H1 (cell line): Measurements from ENCODE around the gene LRP8. TPM values are rescaled to one million over a fixed set of nuclear protein-coding genes. Genes with fewer than 3 reads are reported as not detected.

Experiments
- CTCF ChIA-PET: fragments of 300-600 bp; sonication (Branson Sonifier 250); formaldehyde crosslinking; loops from one replicate; lab custom pipeline; 2021; ENCODE audit not compliant: partially characterized antibody; lab: Charles Lee
- POLR2A ChIA-PET: fragments of 300-600 bp; sonication (Branson Sonifier 250); formaldehyde crosslinking; loops from one replicate; lab custom pipeline; 2021; ENCODE audit warnings: inconsistent platforms; ENCODE audit not compliant: partially characterized antibody; lab: Charles Lee
- DNase-seq, 2 experiments: peaks; one replicate each; pipeline versions ENCODE4 v3.0.0 to v3.0.0-alpha.2; 2010 to 2022; ENCODE audit warnings: low spot score in 2 of 2, low read depth in 1 of 2, mixed read lengths in 1 of 2
- FAIRE-seq: peaks from 2 replicates; lab custom pipeline; 2011; peaks lifted over from hg19 to GRCh38; lab: Jason Lieb, UNC
- H2AFZ ChIP-seq: 2 replicates; pipeline ENCODE4 v1.8.1; 2012; ENCODE audit warnings: low read length, inconsistent platforms
- H2AK5ac ChIP-seq: 2 replicates; pipeline ENCODE4 v1.6.1; 2013; ENCODE audit warnings: low read depth, low read length
- H2BK120ac ChIP-seq: replicated peaks from 2 replicates; pipeline ENCODE3; 2013; ENCODE audit warnings: low read depth, low read length, inconsistent platforms
- H2BK12ac ChIP-seq: 2 replicates; pipeline ENCODE4 v1.6.1; 2013; ENCODE audit warnings: low read depth, low read length
- H2BK15ac ChIP-seq: 2 replicates; pipeline ENCODE4 v1.6.1; 2013; ENCODE audit warnings: low read length
- H2BK20ac ChIP-seq: 2 replicates; pipeline ENCODE4 v1.6.1; 2013; ENCODE audit warnings: low read length
- H2BK5ac ChIP-seq: 2 replicates; pipeline ENCODE4 v1.6.1; 2013; ENCODE audit warnings: low read depth, low read length
- H3K14ac ChIP-seq: 2 replicates; pipeline ENCODE4 v1.6.1; 2013; ENCODE audit warnings: inconsistent platforms; ENCODE audit not compliant: insufficient read length
- H3K18ac ChIP-seq: 2 replicates; pipeline ENCODE4 v1.6.1; 2013; ENCODE audit warnings: low read length; ENCODE audit errors: extremely low read depth
- H3K23ac ChIP-seq: 2 replicates; pipeline ENCODE4 v1.6.1; 2013; ENCODE audit warnings: inconsistent platforms; ENCODE audit not compliant: insufficient read length
- H3K23me2 ChIP-seq: 2 replicates; pipeline ENCODE4 v1.6.1; 2013; ENCODE audit warnings: low read depth, low read length
- H3K27ac ChIP-seq: 2 replicates; pipeline ENCODE4 v1.6.1; 2011; ENCODE audit warnings: low read depth, low read length, inconsistent platforms
- H3K27me3 ChIP-seq, 4 experiments: replicated peaks in 1 of 4; 1 replicate in 1 of 4; 2 replicates in 3 of 4; pipeline versions ENCODE4 v1.6.1 to v1.8.1; 2011 to 2013; ENCODE audit warnings: low read length in 3 of 4, mild to moderate bottlenecking in 3 of 4, inconsistent platforms in 2 of 4, mixed read lengths in 2 of 4, moderate library complexity in 1 of 4; ENCODE audit not compliant: control insufficient read depth in 3 of 4, insufficient read depth in 3 of 4; ENCODE audit errors: extremely low read depth in 1 of 4
- H3K36me3 ChIP-seq, 4 experiments: 2 replicates each; pipeline versions ENCODE4 v1.6.1 to v1.8.1; 2011 to 2013; ENCODE audit warnings: mild to moderate bottlenecking in 4 of 4, low read length in 3 of 4, moderate library complexity in 2 of 4, control low read depth in 1 of 4, inconsistent platforms in 1 of 4; ENCODE audit not compliant: insufficient read depth in 4 of 4, control insufficient read depth in 2 of 4
- H3K4ac ChIP-seq: replicated peaks from 2 replicates; pipeline ENCODE3; 2013; ENCODE audit warnings: low read length, low read depth, mixed read lengths, inconsistent platforms; ENCODE audit not compliant: insufficient read length
- H3K4me1 ChIP-seq, 4 experiments: replicated peaks in 1 of 4; 1 replicate in 1 of 4; 2 replicates in 3 of 4; pipeline versions ENCODE4 v1.6.1 to v1.8.1; 2011 to 2013; ENCODE audit warnings: low read length in 3 of 4, inconsistent platforms in 2 of 4, mixed read lengths in 1 of 4; ENCODE audit not compliant: insufficient read depth in 4 of 4, control insufficient read depth in 3 of 4
- H3K4me2 ChIP-seq, 2 experiments: 2 replicates each; pipeline versions ENCODE4 v1.6.1 to v1.8.1; 2011 to 2013; ENCODE audit warnings: low read depth in 2 of 2, low read length in 2 of 2, control low read depth in 1 of 2, inconsistent platforms in 1 of 2, mild to moderate bottlenecking in 1 of 2; ENCODE audit not compliant: insufficient read depth in 1 of 2
- H3K4me3 ChIP-seq, 4 experiments: fragments of 200-600, 300-600 bp in 1 of 4; sonication (generic), shearing (Covaris generic), sonication (Bioruptor Twin) in 1 of 4; 2 replicates each; pipeline versions ENCODE4 v1.5.1 to v1.8.1; 2011 to 2016; ENCODE audit warnings: low read length in 4 of 4, low read depth in 3 of 4, control low read depth in 2 of 4, inconsistent platforms in 2 of 4, mild to moderate bottlenecking in 2 of 4, mixed read lengths in 1 of 4, moderate library complexity in 1 of 4; ENCODE audit not compliant: insufficient read depth in 2 of 4; ENCODE audit errors: extremely low read depth in 1 of 4
- H3K56ac ChIP-seq: replicated peaks from 2 replicates; pipeline ENCODE3; 2013; ENCODE audit warnings: low read depth, mild to moderate bottlenecking, mixed read lengths, low read length, inconsistent platforms; ENCODE audit not compliant: insufficient read length
- H3K79me1 ChIP-seq: 2 replicates; pipeline ENCODE4 v1.6.1; 2013; ENCODE audit warnings: low read depth, low read length, control low read depth
- H3K79me2 ChIP-seq, 2 experiments: 2 replicates each; pipeline versions ENCODE4 v1.6.1 to v1.8.1; 2012 to 2013; ENCODE audit warnings: low read length in 2 of 2, mild to moderate bottlenecking in 2 of 2, inconsistent platforms in 1 of 2; ENCODE audit not compliant: insufficient read depth in 2 of 2, control insufficient read depth in 1 of 2
- H3K9ac ChIP-seq, 4 experiments: replicated peaks in 1 of 4; 1 replicate in 1 of 4; 2 replicates in 3 of 4; pipeline versions ENCODE4 v1.6.1 to v1.8.1; 2011 to 2013; ENCODE audit warnings: low read depth in 3 of 4, low read length in 3 of 4, control low read depth in 2 of 4, mild to moderate bottlenecking in 2 of 4, moderate library complexity in 2 of 4, inconsistent platforms in 1 of 4; ENCODE audit errors: extremely low read depth in 1 of 4
- H3K9me3 ChIP-seq, 2 experiments: 2 replicates each; pipeline versions ENCODE4 v1.6.1 to v1.8.1; 2012 to 2013; ENCODE audit warnings: mild to moderate bottlenecking in 2 of 2, moderate library complexity in 2 of 2, control low read depth in 1 of 2, inconsistent platforms in 1 of 2, low read depth in 1 of 2, low read length in 1 of 2, mixed read lengths in 1 of 2; ENCODE audit not compliant: insufficient read depth in 2 of 2
- H4K20me1 ChIP-seq, 2 experiments: replicated peaks in 1 of 2; 2 replicates each; pipeline versions ENCODE3 to v1.8.1; 2011 to 2013; ENCODE audit warnings: inconsistent platforms in 2 of 2, low read length in 2 of 2, mild to moderate bottlenecking in 1 of 2; ENCODE audit not compliant: insufficient read depth in 2 of 2, control insufficient read depth in 1 of 2
- H4K5ac ChIP-seq: 2 replicates; pipeline ENCODE4 v1.6.1; 2013; ENCODE audit warnings: low read length, low read depth, mixed read lengths, inconsistent platforms; ENCODE audit not compliant: insufficient read length
- H4K8ac ChIP-seq: 2 replicates; pipeline ENCODE4 v1.8.0; 2013; ENCODE audit warnings: mild to moderate bottlenecking, moderate library complexity, low read length, inconsistent platforms; ENCODE audit not compliant: insufficient read depth; ENCODE audit errors: extremely low read depth
- H4K91ac ChIP-seq: replicated peaks from 2 replicates; pipeline ENCODE3; 2013; ENCODE audit warnings: low read length, mixed read lengths, inconsistent platforms; ENCODE audit not compliant: insufficient read length
- CHD1 ChIP-seq: IDR thresholded peaks from 2 replicates; pipeline ENCODE4 v1.6.1; 2012; ENCODE audit warnings: low read depth, low read length, improper control_type of control experiment
- EGR1 ChIP-seq: IDR thresholded peaks from 2 replicates; pipeline ENCODE4 v1.6.1; 2011; ENCODE audit warnings: low read depth, low read length, borderline replicate concordance
- FOSL1 ChIP-seq: IDR thresholded peaks from 2 replicates; pipeline ENCODE4 v1.6.1; 2011; ENCODE audit warnings: mild to moderate bottlenecking, low read depth, low read length, moderate library complexity; ENCODE audit not compliant: insufficient read depth
- JUND ChIP-seq: IDR thresholded peaks from 2 replicates; pipeline ENCODE4 v1.6.1; 2011; ENCODE audit warnings: mild to moderate bottlenecking, improper control_type of control experiment, low read length
- NANOG ChIP-seq: IDR thresholded peaks from 2 replicates; pipeline ENCODE4 v1.6.1; 2011; ENCODE audit warnings: low read length, low read depth, mild to moderate bottlenecking, inconsistent platforms; ENCODE audit not compliant: insufficient read depth, poor library complexity, severe bottlenecking
- POLR2AphosphoS5 ChIP-seq: IDR thresholded peaks from 2 replicates; pipeline ENCODE4 v1.6.1; 2011; ENCODE audit warnings: low read depth, low read length
- RFX5 ChIP-seq: IDR thresholded peaks from 2 replicates; pipeline ENCODE4 v1.6.1; 2011; ENCODE audit warnings: low read depth, low read length, improper control_type of control experiment, borderline replicate concordance
- SIN3A ChIP-seq, 2 experiments: IDR thresholded peaks in 1 of 2; conservative IDR thresholded peaks in 1 of 2; 2 replicates each; pipeline ENCODE4 v1.6.1; 2011 to 2012; ENCODE audit warnings: low read length in 2 of 2, improper control_type of control experiment in 1 of 2, low read depth in 1 of 2, mild to moderate bottlenecking in 1 of 2
- SIX5 ChIP-seq: IDR thresholded peaks from 2 replicates; pipeline ENCODE4 v1.6.1; 2011; ENCODE audit warnings: mild to moderate bottlenecking, low read depth, low read length
- SP1 ChIP-seq: IDR thresholded peaks from 2 replicates; pipeline ENCODE4 v1.6.1; 2011; ENCODE audit warnings: low read depth, low read length
- SP2 ChIP-seq: IDR thresholded peaks from 2 replicates; pipeline ENCODE4 v1.6.1; 2012; ENCODE audit warnings: mild to moderate bottlenecking, low read length, inconsistent platforms
- TAF1 ChIP-seq: IDR thresholded peaks from 2 replicates; pipeline ENCODE4 v1.6.1; 2011; ENCODE audit warnings: mild to moderate bottlenecking, low read depth, low read length
- WGBS, 2 experiments: shearing (Covaris generic) in 1 of 2; methylation state at CpG; one replicate each; pipeline versions ENCODE4 v1.1.6 to v1.1.7; 2013 to 2015; ENCODE audit warnings: low lambda C conversion rate in 2 of 2, mixed read lengths in 2 of 2, inconsistent platforms in 1 of 2, low coverage in 1 of 2, missing lambda C conversion rate in 1 of 2; ENCODE audit not compliant: insufficient replicate concordance in 2 of 2, insufficient coverage in 1 of 2, insufficient read length in 1 of 2; ENCODE audit errors: extremely low coverage in 1 of 2, missing lambda C conversion rate in 1 of 2; 5-methylcytosine and 5-hydroxymethylcytosine counted together
- polyA plus RNA-seq, 7 experiments: library from polyadenylated mRNA; depleted of rRNA in 3 of 7; stranded (reverse) in 5 of 7; unstranded in 2 of 7; fragments of >200 nt in 5 of 7; fragments of 200-250 nt in 2 of 7; gene quantifications; 1 replicate in 5 of 7; 2 replicates in 1 of 7; 4 replicates in 1 of 7; pipeline versions ENCODE4 v1.2.1 to v1.2.3, GENCODE V29; 2011 to 2013; ENCODE audit warnings: missing spikeins in 2 of 7, mixed read lengths in 2 of 7
- total RNA-seq: library from RNA; stranded (reverse); fragmentation: NEBNext Ultra II Directional; extraction: Animal tissue kit (Norgen Biotek cat#: 25700); gene quantifications from 2 replicates; pipeline ENCODE4 v1.2.1, GENCODE V29; 2021
- TF ChIP-seq, protein P1 (sequence below): IDR thresholded peaks from 2 replicates; pipeline ENCODE4 v1.6.1; 2012; ENCODE audit warnings: inconsistent platforms

LRP8 gene
- total and polyA plus RNA-seq, 2 of the 8 experiments (the other 6 are each of a cell fraction or from before 2014, with no cell fraction given): 63.2 to 66.4 TPM

DNA sequence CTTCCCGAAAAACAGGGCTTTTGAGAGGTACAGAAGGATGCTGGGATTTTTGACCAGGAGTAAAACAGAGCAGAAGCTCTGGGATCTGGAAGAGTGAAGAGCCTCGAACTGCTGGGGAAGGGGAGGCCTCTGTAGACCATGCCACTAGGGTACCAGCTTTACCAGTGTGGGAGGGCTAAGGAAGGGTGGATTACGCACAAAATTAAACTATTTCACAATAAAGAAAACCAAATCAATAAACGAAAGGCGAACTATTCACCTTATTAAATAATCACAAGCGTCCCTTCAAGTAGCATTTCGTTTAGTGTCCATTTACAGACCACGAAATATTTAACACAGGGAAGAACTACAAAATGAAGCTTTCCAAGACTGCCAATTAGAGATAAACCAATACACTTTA, 108.2 kb downstream of the LRP8 start:
- Histone ChIP-seq H3K4me3 (peak overlapping the region; percentile 76 to 90 (median 80)), H3K36me3 (peaks cover 0 to 28% (median 4%) of the 10 kb centered on the region in 4 experiments; a peak in 5 of 8 replicates), H3K4me1 (peaks cover 0 to 5% (median 1%) of the 10 kb centered on the region in 4 experiments; a peak in 3 of 7 replicates), H3K14ac (no peak overlapping the region), H4K5ac (no peak overlapping the region), H2AFZ (no peak overlapping the region), H3K27me3 (peaks cover 0 to 2% (median 0%) of the 10 kb centered on the region in 4 experiments; a peak in 1 of 7 replicates), H3K79me2 (peaks cover 0 to 10% of the 10 kb centered on the region in 2 experiments; a peak in 1 of 4 replicates), H3K23ac (no peak overlapping the region), H2BK12ac (no peak overlapping the region), H4K8ac (no peak overlapping the region), H3K79me1 (peaks cover 2% of the 10 kb centered on the region; the same call in 1 of the 2 replicates), H2BK120ac (no peak overlapping the region), H3K23me2 (peaks cover 8% of the 10 kb centered on the region; the same call in 1 of the 2 replicates), H3K4ac (no peak overlapping the region), H2BK20ac (no peak overlapping the region), H2BK15ac (no peak overlapping the region), H2AK5ac (no peak overlapping the region), H2BK5ac (no peak overlapping the region), H3K9me3 (no peaks in the 10 kb centered on the region), H3K56ac (no peak overlapping the region), H3K27ac (no peak overlapping the region), H3K9ac (peak overlapping the region in 2 of 4 experiments; percentile 48 to 81; a peak in 2 of 7 replicates), H3K18ac (peak overlapping the region; percentile 6; the same call in 1 of the 2 replicates), H4K20me1 (no peaks in the 10 kb centered on the region), H4K91ac (no peak overlapping the region), H3K4me2 (peak overlapping the region; percentile 76 to 78)
- FAIRE-seq: no peak
- ChIA-PET CTCF (interaction anchor here (0.6 to 1.2 kb wide), 2 partner anchors 9 to 252 kb away, joined by 3 read pairs; no protein-coding TSS in a partner anchor), POLR2A (interaction anchor here (0.6 to 7.2 kb wide), 6 partner anchors 10 to 845 kb away, joined by 3 to 62 read pairs (median 4); partner anchors contain the start of gene MAGOH)
- no peak for DNase-seq
- WGBS, 2 experiments: 33% methylated on average over 8 of the region's 8 CpGs; no CpG with 5 or more reads in 1 of the 2 experiments
- TF ChIP-seq CHD1 (no peak), NANOG (no peak), SIX5 (no peak), SP2 (no peak), JUND (no peak), RFX5 (no peak), SIN3A (conservative IDR thresholded peaks at IDR 0.05 in 1 of 2, IDR thresholded peaks at IDR 0.05 in 1 of 2; ENCODE audit: low read depth in 1 of 2, low read length in 2 of 2) (no peak), EGR1 (no peak), SP1 (no peak), TAF1 (no peak), FOSL1 (no peak), POLR2AphosphoS5 (no peak)
- TF ChIP-seq, protein P1, sequence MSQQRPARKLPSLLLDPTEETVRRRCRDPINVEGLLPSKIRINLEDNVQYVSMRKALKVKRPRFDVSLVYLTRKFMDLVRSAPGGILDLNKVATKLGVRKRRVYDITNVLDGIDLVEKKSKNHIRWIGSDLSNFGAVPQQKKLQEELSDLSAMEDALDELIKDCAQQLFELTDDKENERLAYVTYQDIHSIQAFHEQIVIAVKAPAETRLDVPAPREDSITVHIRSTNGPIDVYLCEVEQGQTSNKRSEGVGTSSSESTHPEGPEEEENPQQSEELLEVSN: no peak
